ENCODE measurements around the gene BCL2L11.
"Not testable (repeated sequence)": the region's sequence is repeated elsewhere in the genome, so short reads cannot be mapped to it uniquely, and the experiment has no call there.

BCL2L11 gene

DNA sequence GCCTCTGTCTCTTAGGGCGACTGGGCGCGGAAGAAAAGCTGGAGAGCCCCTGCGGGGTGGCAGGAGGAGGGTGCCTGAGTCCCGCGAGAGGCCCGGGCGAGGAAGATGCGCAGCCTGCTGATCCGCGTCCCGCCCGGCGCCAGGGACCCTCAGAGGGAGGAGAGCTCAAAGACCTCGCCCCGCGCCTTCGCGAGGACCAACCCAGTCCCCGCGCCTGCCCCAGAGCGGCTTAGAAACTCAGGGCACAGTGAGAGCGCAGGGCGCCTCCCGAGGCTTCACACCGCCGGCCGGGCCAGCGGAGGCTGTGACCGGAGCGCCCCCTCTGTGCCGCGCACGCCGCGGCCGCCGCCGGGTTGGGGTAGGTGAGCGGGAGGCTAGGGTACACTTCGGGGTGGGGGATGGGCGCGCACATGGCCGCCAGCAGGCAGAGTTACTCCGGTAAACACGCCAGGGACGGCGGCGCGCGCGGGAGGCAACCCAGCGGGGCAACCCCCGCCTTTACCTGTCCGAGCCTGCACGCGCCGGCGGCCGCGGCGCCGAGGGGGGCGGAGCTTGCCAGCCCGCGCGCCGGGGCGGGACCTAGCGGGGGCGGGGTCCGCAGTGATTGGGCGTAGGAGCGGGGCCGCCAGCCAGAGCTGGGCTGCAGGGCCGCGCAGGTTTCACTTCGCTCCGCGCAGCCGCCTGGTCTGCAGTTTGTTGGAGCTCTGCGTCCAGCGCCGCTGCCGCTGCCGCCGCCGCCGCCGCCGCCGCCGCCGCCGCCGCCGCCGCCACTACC lies at the start of gene BCL2L11:
BCL2L11 (plus strand) TSS at position 662 of the 775 bp plus-strand sequence. CDS start 2,832 bp downstream, outside the sequence.
- DNase-seq (ENCODE audit: low read depth in 2 of 2), result peak; percentile 70 to 84

DNA sequence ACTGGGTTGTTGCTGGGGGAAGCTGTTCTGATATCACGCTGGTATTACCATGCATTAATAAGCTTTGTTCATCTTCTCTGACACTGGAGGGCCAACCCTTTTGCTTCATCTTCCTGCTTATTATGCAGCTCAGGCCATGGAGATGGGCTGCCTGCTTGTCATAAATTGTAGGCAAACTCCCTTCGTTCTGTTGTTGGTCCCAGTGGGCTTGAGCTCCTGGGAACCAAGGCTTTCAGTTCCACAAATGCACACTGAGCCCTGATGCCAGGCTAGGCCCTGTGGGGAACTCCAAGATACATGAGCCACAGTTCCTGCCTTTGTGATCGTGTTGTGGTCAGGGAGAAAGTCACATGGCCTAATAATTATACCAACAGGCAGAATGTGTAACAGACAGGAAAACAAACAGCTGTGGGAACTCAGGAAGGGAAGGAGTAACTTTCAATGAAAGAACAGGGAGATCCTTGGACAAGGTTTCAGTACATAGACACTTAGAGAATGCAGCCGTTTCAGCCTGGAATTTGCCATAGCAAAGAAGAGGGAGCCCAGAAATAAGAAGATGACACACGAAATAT lies 49.0 kb upstream of the BCL2L11 start:
- DNase-seq (ENCODE audit: low read depth in 2 of 2), result no peak

- no peak for DNase-seq (ENCODE audit: low read depth in 2 of 2)
These were observed 48.4 kb upstream of the BCL2L11 start for GRCh38 chr2:111072220-111072871.

GRCh38 chr2:111082659-111083058 lies 38.1 kb upstream of the BCL2L11 start:
- DNase-seq (ENCODE audit: low read depth in 2 of 2), result not testable (repeated sequence)

GRCh38 chr2:111091811-111092211 lies 28.9 kb upstream of the BCL2L11 start:
- DNase-seq (ENCODE audit: low read depth in 2 of 2), result no peak

DNA sequence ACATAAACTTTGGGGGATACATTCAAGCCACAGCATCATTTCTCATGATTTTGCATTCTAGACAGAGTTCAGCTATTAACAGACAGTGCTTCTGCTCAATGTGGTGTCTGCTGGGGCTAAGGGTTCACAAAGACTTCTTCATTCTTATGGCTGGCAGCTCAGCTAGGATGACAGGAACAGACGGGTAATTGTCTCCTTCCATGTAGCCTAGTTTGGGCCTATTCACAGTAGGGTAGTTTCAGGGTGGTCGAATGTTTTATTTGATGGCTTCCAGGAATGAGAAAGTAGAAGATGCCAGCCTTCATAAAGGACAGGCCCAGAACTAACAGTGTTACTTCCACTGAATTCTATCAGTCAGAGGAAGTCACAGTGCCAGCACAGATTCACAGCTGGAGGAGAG lies 26.0 kb upstream of the BCL2L11 start:
- DNase-seq (ENCODE audit: low read depth in 2 of 2), result no peak

GRCh38 chr2:111095434-111095833 lies 25.3 kb upstream of the BCL2L11 start:
- no peak for DNase-seq (ENCODE audit: low read depth in 2 of 2)

DNA sequence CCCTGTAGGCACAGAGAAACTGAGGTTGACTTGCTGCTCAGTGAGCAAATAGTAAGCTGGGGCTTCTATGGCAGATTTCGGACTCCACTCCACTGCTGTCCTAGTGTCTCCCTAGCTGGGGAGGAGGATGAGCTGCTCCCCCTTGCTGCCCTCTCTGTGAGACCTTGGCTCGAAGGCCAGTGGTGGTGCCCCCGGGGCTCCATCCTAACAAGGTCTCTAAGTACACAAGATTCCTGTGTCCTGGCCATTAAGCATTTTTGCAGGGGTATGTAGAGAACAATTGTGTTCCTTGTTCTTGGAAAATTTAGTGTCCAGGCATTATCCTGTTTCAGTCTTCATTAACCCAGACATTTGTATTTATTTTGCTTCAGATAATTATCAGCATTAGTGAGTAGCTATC lies 21.3 kb upstream of the BCL2L11 start:
- no peak for DNase-seq (ENCODE audit: low read depth in 2 of 2)

GRCh38 chr2:111100087-111100764 lies 20.5 kb upstream of the BCL2L11 start:
- DNase-seq (ENCODE audit: low read depth in 2 of 2), result no peak

DNA sequence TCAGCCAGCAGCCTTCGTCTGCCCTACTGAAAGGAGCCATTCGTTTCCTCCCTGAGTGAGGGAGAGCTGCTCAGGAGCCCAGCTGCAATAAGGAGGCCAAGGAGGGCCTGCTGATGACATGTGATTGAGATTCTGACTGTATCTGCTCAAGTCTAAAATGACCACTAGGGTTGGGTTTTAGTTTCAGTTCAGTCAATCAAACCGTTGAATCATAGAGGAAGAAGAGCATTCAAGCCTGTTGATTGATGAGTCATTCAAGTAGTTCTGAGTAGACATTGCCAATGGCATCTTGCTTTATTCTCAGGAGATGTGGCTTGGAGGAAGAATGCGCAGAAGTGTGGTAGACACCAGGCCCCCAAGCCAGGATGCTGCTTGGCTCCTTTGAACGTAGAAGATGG lies 19.9 kb upstream of the BCL2L11 start:
- DNase-seq (ENCODE audit: low read depth in 2 of 2), result no peak

DNA sequence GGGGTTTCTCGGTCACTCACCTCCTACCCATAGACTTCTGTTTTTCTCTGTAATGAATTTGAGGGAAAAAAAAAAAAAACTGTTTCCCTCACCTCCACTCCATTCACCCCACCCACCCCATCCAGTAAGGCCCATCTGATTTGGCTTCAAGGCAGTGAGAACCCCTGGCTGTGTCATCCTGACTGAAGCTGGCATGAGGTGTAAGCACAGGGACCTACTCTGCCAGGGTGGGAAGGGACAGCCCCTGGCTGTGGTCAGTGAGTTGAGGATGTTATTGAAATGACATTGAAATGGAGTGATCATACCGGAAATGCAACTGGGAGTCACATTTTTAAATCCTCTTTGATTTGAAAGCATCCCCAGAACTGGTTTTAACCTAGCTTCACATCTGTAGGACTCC lies 19.1 kb upstream of the BCL2L11 start:
- no peak for DNase-seq (ENCODE audit: low read depth in 2 of 2)

DNA sequence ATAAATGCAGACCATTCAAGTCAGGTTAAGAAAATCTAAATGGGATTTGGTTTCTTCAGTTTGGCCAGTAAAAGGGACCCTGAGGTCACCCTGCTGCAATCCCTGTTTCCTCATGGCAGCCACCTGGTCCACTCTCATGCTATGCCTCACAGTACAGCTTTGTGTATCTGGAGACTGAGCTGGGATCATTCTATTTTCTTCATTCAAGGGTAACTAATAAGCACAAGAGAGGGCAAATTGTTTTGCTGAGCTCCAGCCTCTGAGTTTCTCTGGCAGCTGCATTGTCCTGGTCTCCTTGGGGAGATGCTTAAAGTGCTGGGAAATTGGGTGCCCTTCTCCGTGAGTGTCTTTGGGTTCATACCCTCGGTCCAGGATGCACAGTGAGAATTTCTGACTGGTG lies 18.5 kb upstream of the BCL2L11 start:
- no peak for DNase-seq (ENCODE audit: low read depth in 2 of 2)

DNA sequence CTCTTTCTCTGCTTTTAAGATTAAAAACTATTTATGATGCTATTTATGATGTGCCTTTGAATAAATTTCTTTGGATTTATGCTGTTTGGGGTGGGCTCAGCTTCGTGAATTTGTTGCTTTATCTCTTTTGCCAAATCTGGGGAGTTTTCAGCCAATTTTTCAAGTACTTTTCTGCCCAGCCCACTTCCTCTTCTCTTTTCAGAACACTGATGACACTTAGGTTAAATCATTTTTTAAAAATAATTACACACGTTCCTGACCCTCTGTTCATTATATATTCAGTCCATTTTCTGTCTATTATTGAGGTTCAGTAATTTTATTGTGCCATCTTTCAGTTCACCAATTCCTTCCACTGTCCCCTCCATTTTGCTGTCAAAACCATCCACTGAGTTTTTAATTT lies 14.8 kb upstream of the BCL2L11 start:
- DNase-seq (ENCODE audit: low read depth in 2 of 2), result no peak

- DNase-seq (ENCODE audit: low read depth in 2 of 2), result no peak
These were observed 14.0 kb upstream of the BCL2L11 start for GRCh38 chr2:111106706-111107105.

GRCh38 chr2:111108745-111109271 lies 11.9 kb upstream of the BCL2L11 start:
- DNase-seq (ENCODE audit: low read depth in 2 of 2), result no peak

DNA sequence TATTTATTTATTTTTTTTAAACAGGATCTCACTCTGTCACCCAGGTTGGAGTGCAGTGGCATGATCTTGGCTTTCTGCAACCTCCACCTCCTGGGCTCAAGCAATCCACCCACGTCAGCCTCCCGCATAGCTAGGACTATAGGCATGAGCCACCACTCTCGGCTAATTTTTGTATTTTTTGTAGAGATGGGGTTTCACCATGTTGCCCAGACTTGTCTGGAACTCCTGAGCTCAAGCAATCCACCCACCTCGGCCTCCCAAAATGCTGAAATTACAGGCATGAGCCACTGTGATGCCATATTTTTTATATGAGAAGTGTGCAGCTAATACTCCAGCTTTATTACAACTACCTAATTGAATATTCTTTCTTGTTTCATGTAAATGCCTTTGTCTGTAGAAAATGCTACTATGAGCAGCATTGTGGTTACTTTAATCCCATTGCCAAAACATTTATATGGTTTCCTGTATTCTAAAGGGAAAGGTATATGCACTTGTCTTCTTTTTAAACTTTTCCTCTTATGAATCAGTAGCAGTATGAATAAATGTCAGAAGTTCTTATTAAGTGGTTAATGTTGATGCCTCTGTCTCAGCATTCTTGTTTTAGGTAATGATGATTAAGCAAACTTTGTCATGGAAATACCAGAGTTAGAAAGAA lies 9.5 kb upstream of the BCL2L11 start:
- no peak for DNase-seq (ENCODE audit: low read depth in 2 of 2)

- no peak for DNase-seq (ENCODE audit: low read depth in 2 of 2)
These were observed 6.9 kb upstream of the BCL2L11 start for GRCh38 chr2:111113838-111114237.

DNA sequence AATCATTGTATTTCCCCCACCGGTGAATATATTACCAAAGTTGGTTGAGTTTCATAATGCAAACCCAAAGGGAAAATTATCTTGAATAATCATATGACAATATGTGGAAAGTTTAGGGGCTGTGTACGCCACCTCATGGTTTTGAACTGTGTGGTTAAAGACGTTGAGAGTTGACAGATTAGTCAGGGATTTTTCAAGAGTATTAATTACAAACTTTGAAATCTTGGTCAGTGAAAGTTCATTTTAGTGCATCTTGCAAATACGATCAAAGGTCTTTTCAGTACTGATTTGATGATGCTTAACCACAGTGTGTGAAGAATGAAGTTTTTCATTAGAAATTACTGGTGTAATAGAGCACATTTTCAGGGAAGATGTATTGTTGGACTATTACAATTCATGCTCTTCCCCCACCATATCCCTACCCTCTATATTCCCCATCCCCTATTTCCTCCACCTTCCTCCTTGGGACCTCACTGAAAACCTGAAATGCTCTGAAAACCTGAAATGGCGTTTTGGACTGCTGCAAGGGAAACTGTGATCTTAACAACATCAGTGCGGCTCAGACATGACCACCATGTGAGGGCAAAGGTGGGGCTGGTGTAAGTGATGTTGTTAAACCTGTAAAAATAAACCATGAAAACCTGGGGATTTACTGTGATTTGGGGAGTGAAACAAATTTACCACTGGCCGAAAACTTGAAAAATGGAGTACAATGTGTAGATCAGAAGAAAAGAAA lies 4.5 kb upstream of the BCL2L11 start:
- no peak for DNase-seq (ENCODE audit: low read depth in 2 of 2)

GRCh38 chr2:111116843-111117597 lies 3.7 kb upstream of the BCL2L11 start:
- DNase-seq (ENCODE audit: low read depth in 2 of 2), result peak; percentile 34 to 41
